Activated T-helper 2 cell treated with anti-CD3 and anti-CD28 coated beads, Interferon-gamma antibody, Interleukin-2, Interleukin-4, amounts not matched to agents 10 μg/mL and 5 μg/mL and 100 μg/mL, durations not matched to agents 14 hours and 24 hours and 36 hours (primary cell): ENCODE data around the gene HINFP. TPM values are rescaled to one million over a fixed set of nuclear protein-coding genes. Genes with fewer than 3 reads are reported as not detected.
"Not testable (repeated sequence)": the region's sequence is repeated elsewhere in the genome, so short reads cannot be mapped to it uniquely, and the experiment has no call there.

ENCODE experiments used
- DNase-seq: peaks from one replicate; pipeline ENCODE4 v3.0.0; 2021; ENCODE audit warnings: low spot score
- H3K27ac Mint-ChIP-seq: one replicate; pipeline ENCODE4 v1.8.0; 2021; ENCODE audit warnings: mixed read lengths
- H3K27me3 Mint-ChIP-seq: one replicate; pipeline ENCODE4 v1.8.0; 2021; ENCODE audit warnings: low read depth, mixed read lengths
- H3K36me3 Mint-ChIP-seq: one replicate; pipeline ENCODE4 v1.8.0; 2021; ENCODE audit warnings: low read depth, mixed read lengths
- H3K4me1 Mint-ChIP-seq: one replicate; pipeline ENCODE4 v1.8.0; 2021; ENCODE audit warnings: low read depth, mixed read lengths
- H3K4me3 Mint-ChIP-seq: one replicate; pipeline ENCODE4 v1.8.0; 2021; ENCODE audit warnings: low read depth, mild to moderate bottlenecking, moderate library complexity, mixed read lengths
- H3K9me3 Mint-ChIP-seq: one replicate; pipeline ENCODE4 v1.8.0; 2021; ENCODE audit warnings: mixed read lengths
- intact Hi-C: fragments of 100-400 bp; cut with micrococcal nuclease; formaldehyde crosslinking; loops from one replicate; pipeline ENCODE4 v1.15.1; 2023
- total RNA-seq: library from RNA; stranded (reverse); gene quantifications from 2 replicates; pipeline ENCODE4 v1.2.3, GENCODE V29; 2022

HINFP gene
- total RNA-seq, 1 donor from 2014 or later: 29.8 TPM

- Mint-ChIP-seq H3K36me3 (peaks cover 20% of the 10 kb centered on the region), H3K4me1 (peaks cover 34% of the 10 kb centered on the region), H3K27ac (peak overlapping the region; percentile 72), H3K4me3 (peak overlapping the region; percentile 91)
- DNase-seq, H3K27me3 Mint-ChIP-seq, H3K9me3 Mint-ChIP-seq: not testable (repeated sequence)
- intact Hi-C loops: loop anchor here (5.0 kb wide), 2 partner anchors 64 to 176 kb away; partner anchors contain the start of genes BCL9L and NLRX1
Observed at GRCh38 chr11:119103161-119103664, 18.2 kb upstream of the HINFP start.

GRCh38 chr11:119103793-119104192 is 17.6 kb upstream of the HINFP start:
- no peaks in the 10 kb centered on the region for H3K9me3 Mint-ChIP-seq
- intact Hi-C loops: loop anchor here (5.0 kb wide), 2 partner anchors 64 to 176 kb away; partner anchors contain the start of genes BCL9L and NLRX1
- peaks cover 37% of the 10 kb centered on the region for H3K4me1 Mint-ChIP-seq
- no peak for DNase-seq
- H3K27ac Mint-ChIP-seq: peak overlapping the region; percentile 72
- H3K4me3 Mint-ChIP-seq: peak overlapping the region; percentile 46
- H3K27me3 Mint-ChIP-seq: no peaks in the 10 kb centered on the region
- peaks cover 18% of the 10 kb centered on the region for H3K36me3 Mint-ChIP-seq

- intact Hi-C loops: loop anchor here (1.0 kb wide), 3 partner anchors 8 to 14 kb away; partner anchors contain the start of gene HINFP
- Mint-ChIP-seq H3K4me3 (peak within 1 kb of the TSS; percentile 98), H3K27me3 (no peaks in the 10 kb centered on the region), H3K27ac (peak within 1 kb of the TSS; percentile 92), H3K36me3 (peaks cover 22% of the 10 kb centered on the region), H3K4me1 (peaks cover 40% of the 10 kb centered on the region), H3K9me3 (no peaks in the 10 kb centered on the region)
- DNase-seq: peak; percentile 89
Observed at GRCh38 chr11:119106564-119107537, 14.5 kb upstream of the HINFP start, which contains the start of gene C2CD2L. TSS of gene C2CD2L (plus strand) at chr11:119107344. CDS start at chr11:119107742, 398 bp downstream.

- Mint-ChIP-seq H3K4me1 (peaks cover 39% of the 10 kb centered on the region), H3K9me3 (no peaks in the 10 kb centered on the region), H3K4me3 (peak overlapping the region; percentile 98), H3K27ac (peak overlapping the region; percentile 92), H3K27me3 (no peaks in the 10 kb centered on the region), H3K36me3 (peaks cover 26% of the 10 kb centered on the region)
- intact Hi-C loops: loop anchor here (1.0 kb wide), 4 partner anchors 8 to 99 kb away; partner anchors contain the start of genes CBL and HINFP
- DNase-seq: no peak
Observed at GRCh38 chr11:119107538-119108145, 13.7 kb upstream of the HINFP start.

- intact Hi-C loops: loop anchor here (1.0 kb wide), 1 partner anchor 98 kb away; the partner anchor contains the start of gene CBL
Observed at GRCh38 chr11:119108146-119108856, 13.1 kb upstream of the HINFP start.

GRCh38 chr11:119108857-119109221 is 12.5 kb upstream of the HINFP start:
- H3K4me1 Mint-ChIP-seq: peaks cover 37% of the 10 kb centered on the region
- peaks cover 38% of the 10 kb centered on the region for H3K36me3 Mint-ChIP-seq
- no peaks in the 10 kb centered on the region for H3K27me3 Mint-ChIP-seq
- peak overlapping the region; percentile 98 for H3K4me3 Mint-ChIP-seq
- H3K9me3 Mint-ChIP-seq: no peaks in the 10 kb centered on the region
- intact Hi-C loops: loop anchor here (1.0 kb wide), 1 partner anchor 97 kb away; the partner anchor contains the start of gene CBL
- peak overlapping the region; percentile 92 for H3K27ac Mint-ChIP-seq
- DNase-seq: no peak

More at GRCh38 chr11:119108146-119108856, 13.1 kb upstream of the HINFP start:
- peak overlapping the region; percentile 92 for H3K27ac Mint-ChIP-seq
- H3K36me3 Mint-ChIP-seq: peaks cover 33% of the 10 kb centered on the region
- no peaks in the 10 kb centered on the region for H3K27me3 Mint-ChIP-seq
- H3K4me3 Mint-ChIP-seq: peak overlapping the region; percentile 98
- H3K4me1 Mint-ChIP-seq: peaks cover 39% of the 10 kb centered on the region
- H3K9me3 Mint-ChIP-seq: no peaks in the 10 kb centered on the region
- DNase-seq: no peak

- DNase-seq: no peak
- H3K27me3 Mint-ChIP-seq: no peaks in the 10 kb centered on the region
- no peaks in the 10 kb centered on the region for H3K9me3 Mint-ChIP-seq
- peak overlapping the region; percentile 10 for H3K27ac Mint-ChIP-seq
- intact Hi-C loops: no loop called here
- peak overlapping the region; percentile 98 for H3K4me3 Mint-ChIP-seq
- H3K4me1 Mint-ChIP-seq: peaks cover 37% of the 10 kb centered on the region
- H3K36me3 Mint-ChIP-seq: peaks cover 44% of the 10 kb centered on the region
Observed at GRCh38 chr11:119109843-119110242, 11.5 kb upstream of the HINFP start.

GRCh38 chr11:119110439-119110838 is 10.9 kb upstream of the HINFP start:
- Mint-ChIP-seq H3K27me3 (no peaks in the 10 kb centered on the region), H3K27ac (peak overlapping the region; percentile 14), H3K9me3 (no peaks in the 10 kb centered on the region), H3K36me3 (peaks cover 48% of the 10 kb centered on the region), H3K4me3 (no peak overlapping the region), H3K4me1 (peaks cover 39% of the 10 kb centered on the region)
- intact Hi-C loops: no loop called here
- DNase-seq: no peak

GRCh38 chr11:119111361-119111925 is 9.9 kb upstream of the HINFP start:
- H3K36me3 Mint-ChIP-seq: peaks cover 55% of the 10 kb centered on the region
- DNase-seq: no peak
- intact Hi-C loops: no loop called here
- H3K27ac Mint-ChIP-seq: no peak overlapping the region
- no peak overlapping the region for H3K4me3 Mint-ChIP-seq
- no peaks in the 10 kb centered on the region for H3K9me3 Mint-ChIP-seq
- H3K27me3 Mint-ChIP-seq: no peaks in the 10 kb centered on the region
- peaks cover 39% of the 10 kb centered on the region for H3K4me1 Mint-ChIP-seq

- no peaks in the 10 kb centered on the region for H3K27me3 Mint-ChIP-seq
- intact Hi-C loops: no loop called here
- H3K27ac Mint-ChIP-seq: no peak overlapping the region
- no peak overlapping the region for H3K4me3 Mint-ChIP-seq
- peaks cover 63% of the 10 kb centered on the region for H3K36me3 Mint-ChIP-seq
- DNase-seq: no peak
- H3K4me1 Mint-ChIP-seq: peaks cover 35% of the 10 kb centered on the region
- no peaks in the 10 kb centered on the region for H3K9me3 Mint-ChIP-seq
Observed at GRCh38 chr11:119112314-119113020, 8.9 kb upstream of the HINFP start.

- Mint-ChIP-seq H3K27ac (no peak overlapping the region), H3K4me1 (peaks cover 29% of the 10 kb centered on the region), H3K36me3 (peaks cover 65% of the 10 kb centered on the region), H3K4me3 (no peak overlapping the region), H3K9me3 (no peaks in the 10 kb centered on the region), H3K27me3 (no peaks in the 10 kb centered on the region)
- DNase-seq: no peak
- intact Hi-C loops: no loop called here
Observed at GRCh38 chr11:119113716-119114115, 7.7 kb upstream of the HINFP start.
